WERI-Rb-1 (cell line): Measurements from ENCODE around the gene SH3BP5.

Source experiments
- DNase-seq: peaks from one replicate; pipeline ENCODE4 v3.0.0-alpha.2; 2020
- H3K27ac ChIP-seq: fragments of 250-450 bp; sonication (Bioruptor Pico); 2 replicates; pipeline ENCODE4 v1.5.1; 2020; ENCODE audit warnings: mild to moderate bottlenecking, moderate library complexity
- H3K27me3 ChIP-seq: fragments of 250-450 bp; sonication (Bioruptor Pico); 2 replicates; pipeline ENCODE4 v1.5.1; 2021; ENCODE audit warnings: mild to moderate bottlenecking, low read depth, moderate library complexity; ENCODE audit not compliant: insufficient read depth, severe bottlenecking
- H3K36me3 ChIP-seq: fragments of 250-450 bp; sonication (Bioruptor Pico); 2 replicates; pipeline ENCODE4 v1.5.1; 2020; ENCODE audit warnings: mild to moderate bottlenecking, moderate library complexity
- H3K4me3 ChIP-seq: 2 replicates; pipeline ENCODE4 v1.5.1; 2011; ENCODE audit warnings: low read depth, mild to moderate bottlenecking, control low read depth, low read length
- H3K9me3 ChIP-seq: fragments of 250-450 bp; sonication (Bioruptor Pico); 2 replicates; pipeline ENCODE4 v1.5.1; 2021; ENCODE audit warnings: mild to moderate bottlenecking, moderate library complexity; ENCODE audit not compliant: severe bottlenecking
- CTCF ChIP-seq: IDR thresholded peaks from 2 replicates; pipeline ENCODE4 v1.5.1; 2011; ENCODE audit warnings: low read depth, mild to moderate bottlenecking, control low read depth, inconsistent platforms, low read length

Gene SH3BP5

DNA sequence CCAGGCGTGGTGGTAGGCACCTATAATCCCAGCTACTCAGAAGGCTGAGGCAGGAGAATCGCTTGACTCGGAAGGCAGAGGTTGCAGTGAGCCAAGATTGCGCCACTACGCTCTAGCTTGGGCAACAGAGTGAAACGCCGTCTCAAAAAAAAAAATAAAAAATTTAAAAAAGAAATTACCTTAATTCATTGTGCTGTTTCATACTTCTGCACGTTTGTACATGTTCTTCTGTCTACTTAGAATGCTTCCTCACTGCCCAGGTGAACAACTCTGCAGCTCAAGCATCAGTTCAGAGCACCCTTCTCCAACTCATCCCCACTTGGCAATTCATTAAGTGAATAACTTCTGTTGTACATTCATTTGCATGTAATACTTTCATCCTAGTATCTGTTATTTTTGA is 112.3 kb downstream of the SH3BP5 start:
- Histone ChIP-seq H3K27ac (no peak overlapping the region), H3K27me3 (no peaks in the 10 kb centered on the region), H3K36me3 (peaks cover 75% of the 10 kb centered on the region), H3K4me3 (no peak overlapping the region), H3K9me3 (no peaks in the 10 kb centered on the region)
- no peak for DNase-seq
- TF ChIP-seq CTCF = no peak

DNA sequence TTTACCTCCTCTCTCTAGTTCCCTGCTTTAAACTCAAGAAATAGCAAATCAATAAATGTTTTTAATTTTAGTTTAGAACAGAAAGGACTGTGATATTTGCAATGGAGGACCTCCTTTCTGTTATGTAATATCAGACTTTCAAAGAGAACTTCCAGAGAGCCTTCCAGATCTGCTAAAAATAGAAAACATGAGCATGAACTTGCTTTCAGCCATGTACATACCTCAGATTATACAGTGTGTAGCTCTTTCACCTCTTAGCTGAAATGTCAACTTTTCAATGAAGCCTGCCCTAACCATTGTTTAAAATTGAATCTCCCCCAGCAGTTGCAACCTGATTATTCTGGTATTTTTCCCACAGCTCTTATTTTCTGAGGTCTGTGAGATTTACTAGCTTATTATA is 113.7 kb downstream of the SH3BP5 start:
- no peak for DNase-seq
- no peak overlapping the region for H3K4me3 ChIP-seq
- H3K27me3 ChIP-seq = no peaks in the 10 kb centered on the region
- TF ChIP-seq CTCF = no peak
- no peak overlapping the region for H3K27ac ChIP-seq
- no peaks in the 10 kb centered on the region for H3K9me3 ChIP-seq
- peaks cover 65% of the 10 kb centered on the region for H3K36me3 ChIP-seq

- no peaks in the 10 kb centered on the region for H3K27me3 ChIP-seq
- no peak overlapping the region for H3K4me3 ChIP-seq
- TF ChIP-seq CTCF = no peak
- peaks cover 63% of the 10 kb centered on the region for H3K36me3 ChIP-seq
- DNase-seq = no peak
- H3K27ac ChIP-seq = no peak overlapping the region
- H3K9me3 ChIP-seq = no peaks in the 10 kb centered on the region
Measured at GRCh38 chr3:15217841-15218267, 114.5 kb downstream of the SH3BP5 start.

- H3K27me3 ChIP-seq = no peaks in the 10 kb centered on the region
- peaks cover 63% of the 10 kb centered on the region for H3K36me3 ChIP-seq
- no peak overlapping the region for H3K27ac ChIP-seq
- no peak for DNase-seq
- TF ChIP-seq CTCF = no peak
- H3K4me3 ChIP-seq = no peak overlapping the region
- H3K9me3 ChIP-seq = no peaks in the 10 kb centered on the region
Measured at GRCh38 chr3:15217011-15217671, 115.2 kb downstream of the SH3BP5 start.

GRCh38 chr3:15216501-15216900 is 115.9 kb downstream of the SH3BP5 start:
- Histone ChIP-seq H3K36me3 (peaks cover 64% of the 10 kb centered on the region), H3K4me3 (no peak overlapping the region), H3K9me3 (no peaks in the 10 kb centered on the region), H3K27ac (no peak overlapping the region), H3K27me3 (no peaks in the 10 kb centered on the region)
- no peak for DNase-seq
- no peak for TF ChIP-seq CTCF

- Histone ChIP-seq H3K9me3 (no peaks in the 10 kb centered on the region), H3K27ac (no peak overlapping the region), H3K4me3 (no peak overlapping the region), H3K27me3 (no peaks in the 10 kb centered on the region), H3K36me3 (peaks cover 63% of the 10 kb centered on the region)
- TF ChIP-seq CTCF = no peak
- DNase-seq = no peak
Measured at GRCh38 chr3:15215996-15216395, 116.4 kb downstream of the SH3BP5 start.
